GM23338 (cell line): ENCODE results near the gene PUS7. TPM values are rescaled to one million over a fixed set of nuclear protein-coding genes. Genes with fewer than 3 reads are reported as not detected.

Experiments used
- ATAC-seq: fragments of 200-7000 bp; cut with Tn5 transposase; 3 replicates; pipeline ENCODE4 v1.9.1; 2020
- DNase-seq: peaks from one replicate; pipeline ENCODE4 v3.0.0-alpha.2; 2015; ENCODE audit warnings: low spot score
- H2AFZ ChIP-seq: fragments of 200-600 bp; sonication (generic); 2 replicates; pipeline ENCODE4 v1.8.0; 2016; ENCODE audit warnings: antibody characterized with exemption, mild to moderate bottlenecking, moderate library complexity
- H3F3A ChIP-seq: fragments of 200-600 bp; sonication (generic); replicated peaks from 2 replicates; pipeline ENCODE4 v1.8.0; 2017; ENCODE audit warnings: antibody characterized with exemption, mixed run types, low read depth
- H3K27ac ChIP-seq: fragments of 200-600 bp; sonication (generic); 2 replicates; pipeline ENCODE4 v1.6.1; 2016; ENCODE audit warnings: low read depth
- H3K27me3 ChIP-seq: fragments of 200-600 bp; sonication (generic); 2 replicates; pipeline ENCODE4 v1.8.0; 2016; ENCODE audit warnings: mild to moderate bottlenecking, mixed run types, moderate library complexity; ENCODE audit not compliant: insufficient read depth
- H3K36me3 ChIP-seq: fragments of 200-600 bp; sonication (generic); 2 replicates; pipeline ENCODE4 v1.8.0; 2016; ENCODE audit warnings: mild to moderate bottlenecking; ENCODE audit not compliant: insufficient read depth
- H3K4me1 ChIP-seq: fragments of 200-600 bp; sonication (generic); 2 replicates; pipeline ENCODE4 v1.8.0; 2016; ENCODE audit warnings: mild to moderate bottlenecking, moderate library complexity; ENCODE audit not compliant: insufficient read depth
- H3K4me2 ChIP-seq: fragments of 200-600 bp; sonication (generic); 2 replicates; pipeline ENCODE4 v1.7.1; 2017; ENCODE audit warnings: mixed run types
- H3K4me3 ChIP-seq: fragments of 200-600 bp; sonication (generic); 2 replicates; pipeline ENCODE4 v1.6.1; 2016; ENCODE audit warnings: mixed run types
- H3K79me2 ChIP-seq: fragments of 200-600 bp; sonication (generic); replicated peaks from 2 replicates; pipeline ENCODE4 v1.8.0; 2017; ENCODE audit warnings: mild to moderate bottlenecking; ENCODE audit not compliant: insufficient read depth
- H3K9me2 ChIP-seq: fragments of 200-600 bp; sonication (generic); 2 replicates; pipeline ENCODE4 v1.8.0; 2017; ENCODE audit not compliant: insufficient read depth
- H4K20me1 ChIP-seq: fragments of 200-600 bp; sonication (generic); replicated peaks from 2 replicates; pipeline ENCODE4 v1.8.0; 2017; ENCODE audit warnings: mild to moderate bottlenecking; ENCODE audit not compliant: insufficient read depth
- H3K27ac Mint-ChIP-seq: 2 replicates; pipeline ENCODE4 v1.8.0; 2020; ENCODE audit warnings: inconsistent platforms, mild to moderate bottlenecking, moderate library complexity, mixed read lengths
- H3K27me3 Mint-ChIP-seq: 3 replicates; pipeline ENCODE4 v1.8.0; 2022; ENCODE audit warnings: low read depth, mild to moderate bottlenecking, moderate library complexity, mixed read lengths, inconsistent platforms; ENCODE audit not compliant: insufficient read depth, poor library complexity
- H3K36me3 Mint-ChIP-seq: 3 replicates; pipeline ENCODE4 v1.8.0; 2021; ENCODE audit warnings: low read depth, mild to moderate bottlenecking, inconsistent platforms, moderate library complexity, mixed read lengths
- H3K4me1 Mint-ChIP-seq: 3 replicates; pipeline ENCODE4 v1.8.0; 2020; ENCODE audit warnings: mild to moderate bottlenecking, inconsistent platforms, mixed read lengths
- H3K4me3 Mint-ChIP-seq: 3 replicates; pipeline ENCODE4 v1.8.0; 2021; ENCODE audit warnings: moderate library complexity, mild to moderate bottlenecking, inconsistent platforms, mixed read lengths
- H3K9me3 Mint-ChIP-seq: 3 replicates; pipeline ENCODE4 v1.8.0; 2020; ENCODE audit warnings: moderate library complexity, mild to moderate bottlenecking, inconsistent platforms, mixed read lengths
- CREB1 ChIP-seq: fragments of 250-450 bp; sonication (Bioruptor Pico); IDR thresholded peaks from 2 replicates; pipeline ENCODE4 v1.5.0; 2020; ENCODE audit warnings: low read depth, mild to moderate bottlenecking, moderate library complexity
- ETS1 ChIP-seq: IDR thresholded peaks from 2 replicates; pipeline ENCODE4 v1.6.1; 2016; ENCODE audit warnings: antibody characterized with exemption
- EZH2 ChIP-seq: fragments of 200-600 bp; sonication (generic); IDR thresholded peaks from one replicate; pipeline ENCODE4 v1.8.0; 2017; ENCODE audit warnings: antibody characterized with exemption, mild to moderate bottlenecking, low read depth; ENCODE audit not compliant: unreplicated experiment
- EZH2phosphoT487 ChIP-seq: fragments of 200-600 bp; sonication (generic); IDR thresholded peaks from one replicate; pipeline ENCODE4 v1.8.1; 2018; ENCODE audit warnings: antibody characterized with exemption; ENCODE audit not compliant: unreplicated experiment
- NANOG ChIP-seq: IDR thresholded peaks from 2 replicates; pipeline ENCODE4 v1.6.1; 2016; ENCODE audit warnings: antibody characterized with exemption, borderline replicate concordance
- STAT1 ChIP-seq: IDR thresholded peaks from one replicate; pipeline ENCODE4 v1.6.1; 2016; ENCODE audit warnings: antibody characterized with exemption; ENCODE audit not compliant: unreplicated experiment
- ZNF114 ChIP-seq: fragments of 250-450 bp; sonication (Bioruptor Pico); IDR thresholded peaks from 2 replicates; pipeline ENCODE4 v1.5.0; 2020; ENCODE audit warnings: mild to moderate bottlenecking, moderate library complexity
- ZNF331 ChIP-seq: fragments of 250-450 bp; sonication (Bioruptor Pico); IDR thresholded peaks from 2 replicates; pipeline ENCODE4 v1.5.0; 2020; ENCODE audit warnings: low read depth, mild to moderate bottlenecking, moderate library complexity
- ZNF462 ChIP-seq: fragments of 250-450 bp; sonication (Bioruptor Pico); IDR thresholded peaks from 2 replicates; pipeline ENCODE4 v1.5.0; 2020; ENCODE audit warnings: mild to moderate bottlenecking, moderate library complexity
- polyA plus RNA-seq: library from polyadenylated mRNA; unstranded; fragments of >200 nt; fragmentation: Nextera tagmentation; extraction: Ambion mirVana; gene quantifications from 2 replicates; pipeline ENCODE4 v1.2.1, GENCODE V29; 2016
- total RNA-seq: library from RNA; depleted of rRNA; stranded (reverse); fragments of >200 nt; shearing (Covaris generic); gene quantifications from 2 replicates; pipeline ENCODE4 v1.2.3, GENCODE V29; 2014
- TF ChIP-seq, protein P1 (sequence below), 2 experiments: fragments of 200-600 bp in 1 of 2; sonication (generic) in 1 of 2; conservative IDR thresholded peaks; 2 replicates each; pipeline versions ENCODE4 v1.5.1 to v1.6.1; 2016 to 2017; ENCODE audit warnings: antibody characterized with exemption in 2 of 2, low read depth in 2 of 2, mild to moderate bottlenecking in 2 of 2, moderate library complexity in 1 of 2
- TF ChIP-seq, protein P2 (sequence below): IDR thresholded peaks from one replicate; pipeline ENCODE4 v1.6.1; 2018; ENCODE audit warnings: antibody characterized with exemption; ENCODE audit not compliant: unreplicated experiment

PUS7 gene
- total and polyA plus RNA-seq, 2 experiments from 2014 or later, result 34.8 to 62.2 TPM

DNA sequence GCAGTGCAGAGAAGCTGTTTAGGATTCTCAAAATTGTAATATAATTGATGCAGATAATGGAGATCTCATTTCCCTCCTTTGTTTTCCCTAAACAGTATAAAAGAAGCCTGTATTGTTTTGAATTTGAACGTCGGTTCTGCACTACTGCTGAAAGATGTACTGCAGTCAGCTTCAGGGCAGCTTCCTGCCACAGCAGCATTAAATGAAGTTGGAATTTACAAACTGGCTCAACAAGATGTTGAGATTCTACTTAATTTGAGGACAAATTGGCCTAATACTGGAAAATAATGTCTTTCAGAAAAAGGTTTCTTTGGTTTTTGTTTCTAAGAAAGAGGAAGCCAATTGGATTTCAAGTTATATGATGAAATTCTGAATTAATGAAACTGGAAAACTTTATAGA, 45.0 kb upstream of the PUS7 start (continued):
- no peak for TF ChIP-seq ZNF462 (CRISPR knock-in tag)
- TF ChIP-seq ZNF331 (CRISPR knock-in tag), result no peak
- TF ChIP-seq CREB1, result no peak
- TF ChIP-seq NANOG, result no peak
- TF ChIP-seq ZNF114 (CRISPR knock-in tag), result no peak

DNA sequence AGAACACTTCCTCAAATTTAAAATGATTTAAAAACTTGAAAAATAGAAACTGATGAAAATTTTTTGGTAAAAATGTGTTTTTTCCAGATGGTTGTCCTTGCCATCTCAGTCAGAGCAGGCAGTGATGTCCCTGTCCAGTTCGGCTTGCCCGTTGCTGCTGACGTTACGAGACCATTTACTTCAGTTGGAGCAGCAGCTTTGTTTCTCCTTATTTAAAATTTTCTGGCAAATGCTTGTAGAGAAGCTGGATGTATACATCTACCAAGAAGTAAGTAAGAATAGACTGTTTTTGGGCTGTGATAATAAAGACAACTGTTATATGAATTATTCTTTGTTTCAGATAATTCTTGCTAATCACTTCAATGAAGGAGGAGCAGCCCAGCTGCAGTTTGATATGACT, 43.1 kb upstream of the PUS7 start:
- Histone ChIP-seq H3K4me2 (no peak overlapping the region), H3K4me1 (no peaks in the 10 kb centered on the region), H3K27me3 (no peaks in the 10 kb centered on the region), H3K9me2 (no peaks in the 10 kb centered on the region), H3K27ac (no peak overlapping the region), H4K20me1 (no peaks in the 10 kb centered on the region), H3F3A (no peaks in the 10 kb centered on the region), H3K36me3 (peaks cover 12% of the 10 kb centered on the region), H2AFZ (no peak overlapping the region), H3K4me3 (no peak overlapping the region), H3K79me2 (no peaks in the 10 kb centered on the region)
- Mint-ChIP-seq H3K27me3 (peaks cover 3% of the 10 kb centered on the region), H3K4me3 (no peak overlapping the region), H3K9me3 (no peaks in the 10 kb centered on the region), H3K4me1 (no peaks in the 10 kb centered on the region), H3K36me3 (peaks cover 37% of the 10 kb centered on the region; the same call in 2 of the 3 replicates), H3K27ac (no peak overlapping the region)
- ATAC-seq (no peak), DNase-seq (no peak)
- TF ChIP-seq ZNF331 (CRISPR knock-in tag) (no peak), CREB1 (no peak), EZH2phosphoT487 (no peak), STAT1 (no peak), ZNF114 (CRISPR knock-in tag) (no peak), EZH2 (no peak), ETS1 (no peak)
- TF ChIP-seq, protein P1, sequence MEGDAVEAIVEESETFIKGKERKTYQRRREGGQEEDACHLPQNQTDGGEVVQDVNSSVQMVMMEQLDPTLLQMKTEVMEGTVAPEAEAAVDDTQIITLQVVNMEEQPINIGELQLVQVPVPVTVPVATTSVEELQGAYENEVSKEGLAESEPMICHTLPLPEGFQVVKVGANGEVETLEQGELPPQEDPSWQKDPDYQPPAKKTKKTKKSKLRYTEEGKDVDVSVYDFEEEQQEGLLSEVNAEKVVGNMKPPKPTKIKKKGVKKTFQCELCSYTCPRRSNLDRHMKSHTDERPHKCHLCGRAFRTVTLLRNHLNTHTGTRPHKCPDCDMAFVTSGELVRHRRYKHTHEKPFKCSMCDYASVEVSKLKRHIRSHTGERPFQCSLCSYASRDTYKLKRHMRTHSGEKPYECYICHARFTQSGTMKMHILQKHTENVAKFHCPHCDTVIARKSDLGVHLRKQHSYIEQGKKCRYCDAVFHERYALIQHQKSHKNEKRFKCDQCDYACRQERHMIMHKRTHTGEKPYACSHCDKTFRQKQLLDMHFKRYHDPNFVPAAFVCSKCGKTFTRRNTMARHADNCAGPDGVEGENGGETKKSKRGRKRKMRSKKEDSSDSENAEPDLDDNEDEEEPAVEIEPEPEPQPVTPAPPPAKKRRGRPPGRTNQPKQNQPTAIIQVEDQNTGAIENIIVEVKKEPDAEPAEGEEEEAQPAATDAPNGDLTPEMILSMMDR (conservative IDR thresholded peaks at IDR 0.05; ENCODE audit: low read depth in 2 of 2), result no peak
- TF ChIP-seq, protein P2, sequence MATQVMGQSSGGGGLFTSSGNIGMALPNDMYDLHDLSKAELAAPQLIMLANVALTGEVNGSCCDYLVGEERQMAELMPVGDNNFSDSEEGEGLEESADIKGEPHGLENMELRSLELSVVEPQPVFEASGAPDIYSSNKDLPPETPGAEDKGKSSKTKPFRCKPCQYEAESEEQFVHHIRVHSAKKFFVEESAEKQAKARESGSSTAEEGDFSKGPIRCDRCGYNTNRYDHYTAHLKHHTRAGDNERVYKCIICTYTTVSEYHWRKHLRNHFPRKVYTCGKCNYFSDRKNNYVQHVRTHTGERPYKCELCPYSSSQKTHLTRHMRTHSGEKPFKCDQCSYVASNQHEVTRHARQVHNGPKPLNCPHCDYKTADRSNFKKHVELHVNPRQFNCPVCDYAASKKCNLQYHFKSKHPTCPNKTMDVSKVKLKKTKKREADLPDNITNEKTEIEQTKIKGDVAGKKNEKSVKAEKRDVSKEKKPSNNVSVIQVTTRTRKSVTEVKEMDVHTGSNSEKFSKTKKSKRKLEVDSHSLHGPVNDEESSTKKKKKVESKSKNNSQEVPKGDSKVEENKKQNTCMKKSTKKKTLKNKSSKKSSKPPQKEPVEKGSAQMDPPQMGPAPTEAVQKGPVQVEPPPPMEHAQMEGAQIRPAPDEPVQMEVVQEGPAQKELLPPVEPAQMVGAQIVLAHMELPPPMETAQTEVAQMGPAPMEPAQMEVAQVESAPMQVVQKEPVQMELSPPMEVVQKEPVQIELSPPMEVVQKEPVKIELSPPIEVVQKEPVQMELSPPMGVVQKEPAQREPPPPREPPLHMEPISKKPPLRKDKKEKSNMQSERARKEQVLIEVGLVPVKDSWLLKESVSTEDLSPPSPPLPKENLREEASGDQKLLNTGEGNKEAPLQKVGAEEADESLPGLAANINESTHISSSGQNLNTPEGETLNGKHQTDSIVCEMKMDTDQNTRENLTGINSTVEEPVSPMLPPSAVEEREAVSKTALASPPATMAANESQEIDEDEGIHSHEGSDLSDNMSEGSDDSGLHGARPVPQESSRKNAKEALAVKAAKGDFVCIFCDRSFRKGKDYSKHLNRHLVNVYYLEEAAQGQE, result no peak
